T-helper 22 cell (primary cell): ENCODE data around the gene SAMD4B.

ENCODE experiments used
- DNase-seq: peaks from one replicate; pipeline ENCODE4 v3.0.0-alpha.2; 2020; ENCODE audit warnings: low read depth

SAMD4B gene

GRCh38 chr19:39397360-39398296, 55.4 kb downstream of the SAMD4B start:
- DNase-seq = peak; percentile 81

- no peak for DNase-seq
These were observed 56.2 kb downstream of the SAMD4B start for GRCh38 chr19:39398297-39398864.

GRCh38 chr19:39399668-39400050, 57.4 kb downstream of the SAMD4B start:
- no peak for DNase-seq

GRCh38 chr19:39400061-39400460, 57.8 kb downstream of the SAMD4B start:
- no peak for DNase-seq

- no peak for DNase-seq
These were observed 58.9 kb downstream of the SAMD4B start for GRCh38 chr19:39401070-39401548.

GRCh38 chr19:39401549-39402345, 59.5 kb downstream of the SAMD4B start:
- peak; percentile 96 for DNase-seq

- DNase-seq = peak; percentile 85
These were observed 60.4 kb downstream of the SAMD4B start for GRCh38 chr19:39402346-39403300.

GRCh38 chr19:39403331-39404312, 61.4 kb downstream of the SAMD4B start:
- DNase-seq = peak; percentile 100

GRCh38 chr19:39405261-39405957, 63.2 kb downstream of the SAMD4B start:
- DNase-seq = no peak

GRCh38 chr19:39405958-39406655, 63.9 kb downstream of the SAMD4B start:
- peak; percentile 85 for DNase-seq

GRCh38 chr19:39406656-39407409, 64.6 kb downstream of the SAMD4B start, which contains the start of gene ZFP36:
ZFP36 (plus strand) TSS chr19:39406847; CDS start chr19:39406905, 58 bp downstream.
- peak; percentile 80 for DNase-seq

GRCh38 chr19:39407410-39407659, 65.1 kb downstream of the SAMD4B start:
- DNase-seq = no peak

- peak; percentile 49 for DNase-seq
These were observed 65.6 kb downstream of the SAMD4B start for GRCh38 chr19:39407660-39408391.

- no peak for DNase-seq
These were observed 66.4 kb downstream of the SAMD4B start for GRCh38 chr19:39408392-39409207.

- peak; percentile 89 for DNase-seq
These were observed 67.2 kb downstream of the SAMD4B start for GRCh38 chr19:39409208-39410016.
